CD4-positive, alpha-beta T cell treated with Interleukin-15 for 1 hour (primary cell): ENCODE data around the gene MTCL3.
A peak's percentile ranks its signal among the peaks of the same experiment; 100 is the strongest.

Experiments used
- DNase-seq: peaks from one replicate; pipeline ENCODE4 v3.0.0-alpha.2; 2020

The MTCL3 gene

DNA sequence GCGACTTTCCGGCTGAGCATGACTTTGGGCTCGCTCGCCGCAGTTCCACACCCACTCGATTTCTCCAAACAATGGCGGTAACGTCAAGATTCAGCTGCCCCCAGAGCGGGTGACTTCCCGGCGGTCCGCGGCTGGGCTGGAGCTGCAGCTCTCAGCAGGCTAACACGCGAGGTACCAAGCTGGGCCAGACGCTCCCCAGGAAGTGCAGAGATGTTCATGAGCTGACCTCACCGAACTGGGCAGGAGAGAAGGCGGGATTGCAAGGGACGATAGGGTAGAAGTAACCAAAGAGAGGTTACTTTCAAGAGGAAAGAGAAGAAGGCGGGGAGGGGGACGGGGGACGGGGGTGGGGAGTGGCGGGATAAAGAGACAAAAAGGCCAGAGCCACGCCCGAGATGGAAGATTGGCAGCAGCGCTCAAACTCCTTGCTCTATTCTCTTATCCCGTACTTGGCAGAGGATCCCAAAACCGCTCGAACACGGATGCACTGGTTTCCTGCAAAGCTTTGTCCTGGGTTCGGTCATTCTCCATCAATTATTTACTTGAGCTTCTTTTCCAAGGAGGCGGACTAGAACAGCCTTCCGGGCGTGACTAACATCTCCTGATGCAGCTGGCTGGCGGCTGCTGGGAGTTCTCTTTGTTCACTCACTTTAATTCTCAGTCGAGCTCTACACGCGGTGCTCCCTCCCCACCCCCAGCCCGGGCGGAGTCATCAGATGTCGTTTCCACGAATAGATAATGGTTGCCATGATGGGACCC is at the start of gene MTCL3:
Gene MTCL3 (minus strand): TSS at position 626 of the 759 bp plus-strand sequence.
- no peak for DNase-seq

DNA sequence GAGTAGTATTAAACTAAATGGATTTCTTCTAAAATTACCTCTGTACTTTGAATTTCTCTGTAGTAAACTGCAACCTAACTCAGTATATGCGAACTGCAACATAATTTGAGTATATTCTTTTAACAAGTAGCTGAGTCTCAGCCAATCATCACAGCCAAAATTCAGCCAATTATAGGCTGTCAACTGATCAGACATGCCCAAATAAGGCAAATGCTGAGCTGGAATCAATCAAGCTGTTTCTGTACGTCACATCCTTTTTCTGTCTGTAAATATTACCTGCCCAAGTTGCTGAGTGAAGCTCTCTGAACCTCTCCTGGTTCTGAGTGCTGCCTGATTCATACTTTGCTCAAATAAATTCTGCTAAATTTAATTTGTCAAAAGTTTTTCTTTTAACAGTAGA is 48.3 kb upstream of the MTCL3 start:
- DNase-seq, result no peak

DNA sequence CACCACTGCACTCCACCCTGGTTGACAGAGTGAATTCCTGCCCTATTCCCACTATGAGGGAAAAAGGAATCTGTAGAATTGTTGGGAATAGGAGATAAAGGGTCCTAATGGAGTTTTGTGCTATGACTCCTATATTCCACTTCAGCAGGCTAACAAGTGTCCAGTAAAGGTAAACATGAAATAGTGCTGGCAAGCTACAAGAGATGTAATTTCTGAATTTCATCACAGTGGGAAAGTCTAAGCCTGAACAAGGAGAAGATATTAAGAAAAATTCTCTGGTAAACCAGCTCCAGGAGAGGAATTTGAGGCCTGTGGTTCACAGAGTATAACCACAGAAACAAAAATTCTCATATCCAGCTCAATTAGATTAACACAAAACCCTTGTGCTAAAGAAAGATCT is 47.5 kb upstream of the MTCL3 start:
- DNase-seq, result no peak

DNA sequence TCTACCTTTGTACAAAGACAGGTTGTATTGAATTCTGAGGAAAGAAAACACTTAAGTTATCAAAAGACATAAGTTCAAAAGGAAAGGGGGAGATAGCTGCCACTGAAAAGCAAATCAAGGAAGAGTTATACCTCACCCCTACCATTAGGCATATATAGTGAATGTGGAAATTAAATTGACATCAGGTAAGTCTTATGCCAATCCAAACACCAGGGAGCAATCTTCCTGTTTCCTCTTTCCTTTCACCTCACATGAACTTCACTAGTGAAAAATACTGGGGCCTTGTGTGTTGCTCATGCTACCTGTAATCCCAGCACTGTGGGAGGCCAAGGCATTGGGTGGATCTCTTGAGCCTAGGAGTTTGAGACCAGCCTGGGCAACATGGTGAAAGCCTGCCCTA is 47.0 kb upstream of the MTCL3 start:
- no peak for DNase-seq

DNA sequence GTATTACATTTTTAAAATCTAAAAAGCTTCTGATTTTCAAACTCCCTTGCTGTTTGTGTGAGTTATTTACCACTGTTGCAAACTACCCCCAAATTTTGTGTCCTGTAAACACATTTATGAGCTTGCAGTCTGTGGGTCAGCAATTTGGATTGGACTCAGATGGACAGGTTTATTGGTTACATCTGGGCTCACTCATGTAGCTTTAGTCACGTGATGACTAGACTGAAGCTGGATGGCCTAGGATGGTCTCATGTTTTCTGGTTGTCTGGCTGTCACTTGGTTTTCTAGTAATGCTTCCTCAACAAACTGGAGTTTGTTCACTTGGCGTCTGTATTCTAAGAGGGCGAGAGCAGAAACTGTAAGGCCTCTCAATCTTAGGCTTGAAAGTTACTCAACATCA is 45.6 kb upstream of the MTCL3 start:
- DNase-seq, result no peak

DNA sequence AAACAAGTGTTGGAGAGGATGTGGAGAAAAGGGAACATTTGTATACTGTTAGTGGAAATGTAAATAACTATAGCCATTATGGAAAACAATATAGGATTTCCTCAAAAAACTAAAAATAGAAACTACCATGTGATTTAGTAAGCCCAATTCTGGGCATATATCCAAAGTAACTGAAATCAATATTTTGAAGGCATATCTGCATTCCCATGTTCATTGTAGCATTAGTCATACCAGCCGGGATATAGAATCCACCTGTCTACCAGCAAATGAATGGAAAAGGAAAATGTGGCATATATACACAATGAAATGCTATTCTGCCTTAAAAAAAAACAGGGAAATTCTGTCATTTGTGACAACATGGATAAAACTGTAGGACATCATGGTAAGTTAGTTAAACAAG is 42.5 kb upstream of the MTCL3 start:
- no peak for DNase-seq

DNA sequence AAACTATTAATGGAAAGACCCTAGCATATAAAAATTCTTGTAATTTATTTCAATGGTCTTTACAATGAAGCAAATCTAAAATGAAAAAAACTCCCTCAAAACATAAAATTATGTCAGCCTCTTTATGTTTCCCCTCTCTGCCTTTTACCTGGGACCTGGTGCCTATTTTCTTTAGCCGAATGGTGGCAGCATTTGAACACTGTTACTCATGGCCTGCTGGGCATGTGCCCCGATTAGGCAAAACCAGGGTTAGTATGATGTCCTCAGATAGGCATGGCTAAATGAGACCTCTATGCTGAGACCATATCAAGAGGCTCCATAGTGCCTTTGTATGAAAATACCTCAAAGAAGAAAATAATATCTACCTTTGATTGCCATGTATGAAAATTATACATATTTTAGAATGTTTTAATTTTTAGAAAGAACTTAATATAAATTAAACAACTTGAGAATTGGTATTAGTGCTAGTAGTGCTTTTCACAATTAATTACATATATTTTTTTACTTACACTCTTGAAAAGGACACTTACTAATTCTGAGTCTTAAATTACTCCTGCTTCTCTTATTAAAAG is 35.4 kb upstream of the MTCL3 start:
- DNase-seq, result no peak

DNA sequence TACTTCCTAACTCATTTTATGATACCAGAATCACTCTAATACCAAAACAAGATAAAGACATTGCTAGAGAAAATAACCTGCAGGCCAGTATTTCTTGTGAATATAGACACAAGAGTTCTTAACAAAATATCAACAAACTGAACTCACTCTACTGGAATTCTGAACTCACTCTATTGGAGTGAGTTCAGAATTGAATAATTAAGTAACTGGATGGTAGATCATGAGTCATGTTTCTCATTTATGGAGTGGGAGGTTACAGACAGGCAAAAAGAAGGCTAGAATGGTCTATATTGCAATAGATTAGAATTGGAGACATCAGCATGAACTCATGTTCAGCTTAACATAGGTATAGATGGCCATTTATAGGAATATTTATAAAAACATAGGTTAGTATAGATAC is 31.3 kb upstream of the MTCL3 start:
- no peak for DNase-seq

DNA sequence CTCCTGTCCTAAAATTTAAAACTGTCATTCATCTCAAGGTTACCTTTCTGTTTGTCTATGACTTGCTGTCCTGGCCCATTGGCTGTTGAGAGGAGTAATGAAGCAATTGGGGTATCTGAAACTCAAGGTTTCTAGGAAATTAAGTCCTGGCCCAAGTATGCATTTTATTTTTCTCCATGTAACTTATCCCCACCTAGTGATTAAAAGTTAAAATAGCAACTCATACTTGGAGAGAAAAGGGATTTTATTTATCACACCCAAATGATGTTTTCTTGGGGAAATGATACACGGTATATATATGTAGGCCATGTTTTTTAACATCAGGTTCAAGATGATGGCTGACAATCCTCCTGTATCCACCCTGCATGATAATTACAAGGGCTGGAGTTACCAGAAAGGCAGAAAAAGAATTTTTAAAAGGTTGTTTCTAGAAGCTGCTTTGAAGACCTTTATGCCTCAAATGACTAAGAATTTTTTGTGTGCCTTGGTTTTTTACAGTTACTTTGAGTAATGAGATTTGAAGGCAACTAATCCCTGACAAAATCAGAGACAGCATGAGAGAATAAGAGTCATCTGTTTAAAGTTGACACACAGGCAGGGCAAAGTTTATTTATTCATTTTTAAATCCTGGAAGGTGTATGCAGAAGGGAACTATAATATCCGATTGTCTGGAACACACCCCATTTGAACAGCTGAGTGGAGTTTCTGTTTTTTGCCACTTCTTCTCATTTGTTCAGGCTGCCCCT is 28.9 kb upstream of the MTCL3 start:
- DNase-seq, result no peak

DNA sequence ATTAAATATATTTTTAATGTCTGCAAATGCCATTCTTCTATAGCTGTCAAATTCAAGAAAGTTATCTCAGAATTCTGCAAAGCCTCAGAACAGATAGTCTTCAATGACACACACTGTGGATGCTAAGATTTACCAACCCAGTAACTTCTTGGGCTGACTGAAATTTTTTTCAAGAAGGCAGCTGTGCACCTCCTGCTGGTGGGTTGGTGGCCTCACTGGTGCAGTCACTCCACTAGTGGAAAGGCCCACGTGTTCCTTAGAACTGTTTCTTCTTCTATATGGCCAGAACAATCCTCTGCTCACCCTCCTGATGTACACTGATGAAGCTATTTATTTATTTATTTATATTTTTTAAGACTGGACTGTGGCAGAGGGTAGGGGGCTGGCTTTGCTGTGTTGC is 28.1 kb upstream of the MTCL3 start:
- no peak for DNase-seq

DNA sequence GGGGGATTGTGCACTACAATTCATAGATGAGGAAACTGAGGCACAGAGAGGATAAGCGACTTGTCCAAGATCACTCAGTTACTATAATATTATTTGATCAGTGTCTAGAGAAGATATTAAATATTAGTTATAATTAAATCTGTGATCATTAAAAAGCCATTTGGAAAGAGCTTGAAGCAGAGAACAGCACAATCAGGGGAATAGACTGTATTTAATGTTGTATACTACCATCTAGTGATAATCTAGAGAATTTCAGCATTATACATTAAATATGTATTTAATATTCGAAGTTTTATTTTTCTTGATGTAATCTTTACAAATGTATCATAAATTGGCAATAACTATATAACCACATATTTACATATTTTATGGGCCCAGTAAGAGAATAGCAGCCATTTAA is 20.1 kb upstream of the MTCL3 start:
- no peak for DNase-seq

DNA sequence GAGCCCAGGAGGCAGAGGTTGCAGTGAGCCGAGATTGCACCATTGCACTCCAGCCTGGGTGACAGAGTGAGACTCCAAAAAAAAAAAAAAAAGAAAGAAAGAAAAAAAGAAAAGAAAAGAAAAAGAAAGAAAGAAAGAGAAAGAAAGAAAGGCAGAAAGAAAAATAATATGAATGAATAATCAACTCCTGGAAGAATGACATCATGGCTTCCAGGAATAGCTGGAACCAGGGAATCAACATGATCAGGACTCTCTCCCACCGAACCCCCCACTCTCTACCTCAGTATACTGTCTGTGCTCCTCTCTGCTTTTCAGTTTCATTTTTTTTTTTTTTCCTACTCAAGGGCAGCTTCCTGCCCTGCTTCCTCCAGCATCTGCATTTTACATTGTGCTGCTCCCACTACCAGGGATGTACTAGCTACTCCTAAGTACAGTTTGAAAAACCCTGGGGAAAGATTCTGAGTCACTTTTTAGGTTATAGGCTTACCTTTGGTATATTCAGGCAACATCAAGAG is 19.7 kb upstream of the MTCL3 start:
- no peak for DNase-seq

DNA sequence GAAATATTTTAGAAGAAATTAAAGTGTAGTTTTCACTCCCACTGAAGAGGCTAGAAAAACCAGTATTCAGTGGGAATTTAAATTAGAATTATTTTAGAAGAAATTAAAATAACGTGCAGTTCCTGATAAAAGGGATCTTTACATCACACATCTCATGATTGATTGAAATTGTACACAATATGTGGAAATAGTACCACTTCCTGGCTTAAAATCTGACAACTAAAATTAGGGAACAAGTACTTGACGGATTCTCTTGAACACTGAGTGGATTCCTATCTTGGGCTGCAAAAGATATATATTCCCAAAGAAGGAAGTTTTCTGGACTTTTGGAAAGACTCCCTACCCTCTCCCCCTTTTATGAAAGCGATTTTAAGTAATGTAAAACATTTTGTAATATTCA is 14.6 kb upstream of the MTCL3 start:
- no peak for DNase-seq

DNA sequence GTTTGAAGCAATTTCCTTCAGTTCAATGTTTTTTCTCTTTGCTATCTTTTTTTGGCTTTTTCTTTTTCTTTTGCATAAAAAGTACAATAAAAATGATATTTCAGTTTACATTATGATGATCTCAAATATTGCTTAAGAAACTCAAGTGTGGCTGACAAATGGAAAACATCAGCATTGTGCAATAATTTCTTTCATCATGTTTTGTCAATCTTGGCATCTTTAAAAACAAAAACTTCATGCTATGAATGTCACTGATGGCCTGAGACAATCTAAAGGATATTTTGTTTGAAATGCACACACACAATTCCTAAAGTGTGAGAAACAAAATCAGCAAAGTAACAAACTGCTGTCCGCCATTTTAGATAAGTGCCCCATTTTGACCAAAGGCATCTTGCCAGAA is 13.9 kb upstream of the MTCL3 start:
- no peak for DNase-seq

DNA sequence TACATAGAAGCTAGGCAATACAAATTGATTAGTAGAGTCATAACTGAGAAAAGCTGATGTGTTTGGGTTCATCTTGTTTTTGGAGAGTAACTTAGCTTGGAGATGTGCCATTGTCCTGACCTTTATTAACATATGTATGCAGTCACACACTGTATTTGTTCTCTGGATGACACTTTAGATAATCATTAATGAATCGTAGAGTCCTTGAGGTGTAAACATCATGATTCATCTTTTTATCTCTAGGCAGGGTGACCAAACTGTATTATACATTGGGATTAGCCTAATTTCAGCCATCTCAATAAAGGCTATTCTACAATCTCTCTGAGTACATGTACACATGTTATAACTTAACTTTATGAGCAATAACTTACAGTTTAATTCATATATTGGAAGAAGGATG is 3.6 kb upstream of the MTCL3 start:
- no peak for DNase-seq

DNA sequence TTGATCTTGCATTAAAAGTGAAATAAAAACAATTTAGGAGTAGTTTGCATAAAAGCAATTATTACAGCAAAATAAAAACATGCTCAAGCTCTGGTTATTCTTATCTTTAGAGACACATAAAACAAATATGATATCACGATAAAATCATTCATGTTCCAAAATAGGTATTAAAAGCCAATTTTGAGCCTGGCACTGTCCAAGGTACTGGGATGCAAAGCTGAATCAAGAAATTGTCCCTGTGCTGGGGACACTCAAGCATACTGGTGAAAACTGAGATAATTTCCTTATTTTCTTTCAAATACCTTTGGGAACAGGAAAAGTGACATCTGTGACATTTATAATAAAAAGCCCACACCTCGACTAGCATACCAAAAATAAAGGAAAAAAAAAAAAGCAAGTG is 931 bp upstream of the MTCL3 start:
- DNase-seq, result no peak

DNA sequence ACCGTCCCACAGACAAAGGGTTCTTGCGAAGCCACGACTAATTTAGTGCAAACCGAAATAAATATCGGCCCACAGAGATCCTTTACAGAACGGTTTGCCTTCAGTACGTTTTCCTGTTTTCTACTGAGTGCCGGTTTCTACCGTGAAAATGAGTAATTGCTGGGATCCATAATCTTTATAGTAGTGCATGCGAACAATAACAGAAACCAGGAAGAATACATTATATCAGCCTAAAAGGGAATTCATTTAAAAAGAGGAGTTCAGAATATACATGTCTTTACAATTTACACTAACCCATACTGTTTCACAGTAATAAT is 292 bp upstream of the MTCL3 start:
- DNase-seq, result no peak

DNA sequence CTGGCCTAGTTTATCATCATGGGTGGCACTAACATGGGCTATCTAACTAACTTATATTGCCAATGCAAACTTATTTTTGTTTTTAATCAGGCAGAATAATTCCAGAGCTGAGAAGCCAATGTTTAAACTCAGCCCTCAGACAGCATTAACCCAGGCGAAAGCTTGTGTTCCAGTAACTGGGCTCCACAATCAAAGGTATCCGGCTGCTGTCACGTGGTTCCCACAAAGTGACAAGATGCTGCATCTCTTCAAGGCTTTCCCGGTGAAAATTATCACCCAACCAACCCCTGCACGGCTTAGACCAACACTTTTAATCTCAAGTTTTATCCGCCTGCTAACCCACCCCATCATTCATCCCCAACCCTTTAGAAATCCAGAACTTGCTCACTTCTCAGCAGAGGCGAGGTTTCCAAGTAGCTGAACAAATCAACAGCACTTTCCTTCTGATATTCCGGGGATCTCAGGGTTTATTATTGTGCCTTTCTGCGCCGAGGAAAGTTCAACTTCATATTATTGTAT is 885 bp downstream of the MTCL3 start:
- no peak for DNase-seq

DNA sequence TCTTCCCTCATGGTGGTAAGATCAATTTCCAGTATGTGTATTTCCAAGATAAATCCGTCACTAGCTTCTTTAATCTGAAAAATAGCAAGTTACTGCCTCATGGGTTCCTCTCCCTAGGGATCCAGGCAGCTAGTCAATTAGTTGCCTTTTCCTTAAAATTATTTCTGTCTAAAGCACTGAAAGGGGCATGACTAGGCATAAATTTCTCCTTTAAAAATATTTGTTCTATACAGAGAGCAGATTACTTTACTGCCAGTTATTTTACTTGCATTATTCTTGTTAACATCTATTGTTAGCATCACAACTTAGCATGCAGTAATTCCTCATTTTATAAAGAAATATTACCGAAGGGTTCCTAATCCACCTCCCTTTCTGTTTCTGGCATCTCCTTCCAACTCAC is 1.4 kb downstream of the MTCL3 start:
- DNase-seq, result no peak

DNA sequence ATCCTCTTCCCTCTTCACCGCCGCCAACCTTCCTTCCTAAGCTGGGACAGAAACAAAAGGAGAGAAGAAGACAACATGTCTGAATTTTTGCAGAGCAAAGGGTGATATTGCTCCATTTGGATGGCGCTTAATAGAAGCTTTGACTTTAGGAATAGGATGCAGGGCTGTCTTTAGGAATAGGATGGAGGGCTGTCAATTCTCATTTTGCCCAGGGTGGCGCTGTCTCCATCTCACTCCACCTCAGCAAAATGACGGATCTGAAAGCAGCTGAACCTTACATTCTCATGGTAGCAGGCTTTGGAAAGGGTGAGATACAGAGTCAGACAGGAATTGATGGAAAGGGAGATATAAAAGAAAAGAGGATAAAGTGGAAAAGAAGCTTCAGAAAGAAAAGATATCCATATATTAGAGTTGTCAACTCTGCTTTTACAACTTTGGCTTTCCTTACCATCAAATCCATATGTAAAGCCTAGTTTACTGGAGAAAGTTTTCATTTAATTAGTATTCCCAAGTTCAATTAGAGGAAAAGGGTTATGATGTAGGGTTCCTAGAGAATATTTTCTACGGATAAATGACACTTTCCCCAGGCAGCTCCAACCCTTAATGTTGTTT is 2.4 kb downstream of the MTCL3 start:
- no peak for DNase-seq

DNA sequence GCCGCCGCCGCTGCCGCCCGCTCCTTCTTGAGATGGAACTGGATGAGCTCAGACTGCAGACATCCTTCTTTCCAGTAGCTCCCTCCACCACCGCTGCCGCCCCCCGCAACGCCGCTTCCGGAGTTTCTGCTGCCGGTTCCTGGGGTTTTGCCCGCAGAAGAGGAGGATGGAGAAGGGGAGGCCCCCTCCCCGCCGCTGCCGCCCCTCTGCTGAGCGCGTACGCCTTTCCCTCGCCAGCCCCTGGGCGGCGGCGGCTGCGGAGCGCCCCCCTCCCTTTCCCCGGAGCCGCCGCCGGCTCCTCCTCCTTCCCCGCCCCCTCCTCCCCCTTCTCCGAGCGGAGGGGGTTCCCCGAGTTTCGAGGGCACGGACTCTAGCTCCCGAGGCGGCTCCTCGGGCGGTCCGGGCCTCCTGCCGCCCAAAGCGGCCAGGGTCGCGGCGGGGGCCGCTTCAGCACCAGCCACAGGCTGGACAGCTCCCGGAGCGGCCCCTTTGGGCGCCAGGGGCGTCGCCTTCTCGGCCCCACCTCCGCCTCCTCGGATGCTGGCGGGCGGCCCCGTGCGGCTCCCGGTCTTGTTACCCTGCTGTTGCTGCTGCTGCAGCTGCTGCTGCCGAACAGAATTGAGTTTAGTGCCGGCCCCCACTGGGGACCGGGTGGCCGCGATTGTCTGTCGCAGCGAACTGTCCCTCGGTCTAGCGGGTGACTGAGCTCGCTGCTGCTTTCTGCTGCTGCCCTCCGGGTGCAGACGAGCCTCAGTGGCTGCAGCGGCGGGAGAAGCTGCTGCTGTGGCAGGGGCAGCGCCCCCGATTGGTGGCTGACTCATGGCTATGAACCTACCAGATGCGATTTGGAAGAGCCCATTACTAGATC is 3.1 kb downstream of the MTCL3 start:
- peak; percentile 57 for DNase-seq

DNA sequence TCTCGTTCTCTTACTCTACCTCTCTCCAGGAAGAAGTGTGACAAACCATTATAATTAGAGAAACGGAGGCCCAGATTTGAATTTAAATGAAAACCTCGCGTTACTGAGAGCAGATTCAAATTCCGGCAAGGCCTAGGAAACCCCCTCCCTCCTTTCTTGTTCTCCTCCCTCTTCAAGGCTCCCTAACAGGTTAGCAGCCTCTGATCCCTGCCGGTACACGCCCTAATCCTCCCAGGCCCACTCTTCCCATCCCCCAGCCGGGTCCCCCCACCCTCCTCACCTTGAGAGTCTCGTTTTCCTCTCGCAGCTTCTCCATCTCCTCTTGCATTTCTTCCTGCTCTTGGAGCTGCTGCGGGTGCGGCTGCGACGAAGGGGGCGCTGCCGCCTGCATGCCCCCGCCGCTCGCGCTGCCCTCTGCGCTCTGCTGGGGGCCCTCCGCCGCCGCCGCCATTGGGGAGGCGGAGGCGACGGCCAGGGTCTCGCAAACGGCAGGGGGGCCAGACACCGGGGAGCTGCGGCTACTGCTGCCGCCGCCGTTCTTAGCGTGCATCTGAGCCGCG is 3.8 kb downstream of the MTCL3 start:
- no peak for DNase-seq
